Cerebellar nuclear complex (tissue), 1 donor: ENCODE data around the gene TFDP1.

ENCODE experiments used
- DNase-seq, 2 experiments: peaks; one replicate each; lab custom pipeline; 2025; lab: John Stamatoyannopoulos, UW

The TFDP1 gene

GRCh38 chr13:113584205-113584869, at the start of gene TFDP1:
Gene TFDP1, plus strand, starts transcription at chr13:113584753. Its CDS starts 1,085 bp downstream, at chr13:113585838.
- DNase-seq: peak; percentile 29 to 57

GRCh38 chr13:113535381-113535781, 49.2 kb upstream of the TFDP1 start:
- no peak for DNase-seq

- DNase-seq: no peak
Observed at GRCh38 chr13:113536461-113537110, 48.0 kb upstream of the TFDP1 start.

- DNase-seq: no peak
Observed at GRCh38 chr13:113537205-113537604, 47.3 kb upstream of the TFDP1 start.

GRCh38 chr13:113537909-113538688, 46.5 kb upstream of the TFDP1 start:
- no peak for DNase-seq

GRCh38 chr13:113538689-113539058, 45.9 kb upstream of the TFDP1 start:
- DNase-seq: no peak

- DNase-seq: no peak
Observed at GRCh38 chr13:113539176-113539575, 45.4 kb upstream of the TFDP1 start.

GRCh38 chr13:113539822-113540221, 44.7 kb upstream of the TFDP1 start:
- no peak for DNase-seq

GRCh38 chr13:113540523-113540922, 44.0 kb upstream of the TFDP1 start:
- DNase-seq: no peak

GRCh38 chr13:113542751-113543424, 41.7 kb upstream of the TFDP1 start:
- DNase-seq: no peak

GRCh38 chr13:113544071-113544891, 40.3 kb upstream of the TFDP1 start:
- no peak for DNase-seq

- DNase-seq: no peak
Observed at GRCh38 chr13:113544896-113545295, 39.7 kb upstream of the TFDP1 start.

- DNase-seq: no peak
Observed at GRCh38 chr13:113545455-113545930, 39.1 kb upstream of the TFDP1 start.

GRCh38 chr13:113545931-113546516, 38.5 kb upstream of the TFDP1 start:
- DNase-seq: no peak

GRCh38 chr13:113546571-113547237, 37.8 kb upstream of the TFDP1 start:
- DNase-seq: no peak

- peak; percentile 7 to 20 for DNase-seq
Observed at GRCh38 chr13:113547238-113547971, 37.1 kb upstream of the TFDP1 start.

- peak; percentile 4 to 44 for DNase-seq
Observed at GRCh38 chr13:113548171-113548641, 36.3 kb upstream of the TFDP1 start.

GRCh38 chr13:113548778-113549621, 35.6 kb upstream of the TFDP1 start:
- peak; percentile 10 to 64 for DNase-seq

- no peak for DNase-seq
Observed at GRCh38 chr13:113550453-113550852, 34.1 kb upstream of the TFDP1 start.
